ENCODE data around the gene IL6ST. TPM values are rescaled to one million over a fixed set of nuclear protein-coding genes. Genes with fewer than 3 reads are reported as not detected.

Gene IL6ST
- total and polyA plus RNA-seq, 2 donors (not counting 1 experiment from before 2014, with no cell fraction given) = 768 to 978 TPM

DNA sequence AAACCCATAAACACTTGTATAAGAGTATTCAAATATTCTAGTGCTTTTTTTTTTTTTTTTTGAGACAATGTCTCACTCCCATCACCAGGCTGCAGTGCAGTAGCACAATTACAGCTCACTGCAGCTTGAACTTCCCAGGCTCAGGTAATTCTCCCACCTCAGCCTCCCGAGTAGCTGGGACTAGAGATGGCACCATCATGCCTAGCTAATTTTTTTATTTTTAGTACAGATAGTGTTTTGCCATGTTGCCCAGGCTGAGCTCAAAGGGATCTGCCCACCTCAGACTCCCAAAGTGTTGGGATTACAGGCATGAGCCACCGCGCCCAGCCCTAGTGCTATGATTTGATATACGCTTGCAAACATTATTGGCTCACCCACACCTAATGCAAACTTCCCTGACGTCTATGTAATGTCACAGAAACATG lies 11.8 kb downstream of the IL6ST start:
- H3K4me2 ChIP-seq (ENCODE audit: extremely low read depth, insufficient read depth, low read length) = no peak overlapping the region
- peaks cover 3% of the 10 kb centered on the region for H3K4me1 ChIP-seq (ENCODE audit: control insufficient read depth, extremely low read depth, insufficient read depth, low read length)
- H2AFZ ChIP-seq (ENCODE audit: low read length) = no peak overlapping the region
- peak overlapping the region in 1 of 4 experiments; percentile 30 for H3K4me3 ChIP-seq (replicated peaks in 1 of 4; ENCODE audit: control extremely low read depth in 1 of 4, insufficient read depth in 1 of 4, low read depth in 3 of 4, low read length in 4 of 4)
- H3K36me3 ChIP-seq (ENCODE audit: control insufficient read depth, insufficient read depth, low read length) = peaks cover 6% of the 10 kb centered on the region
- no peak overlapping the region for H3K27ac ChIP-seq (ENCODE audit: insufficient read depth, low read length)
- no peak overlapping the region for H3K9ac ChIP-seq (ENCODE audit: insufficient read depth, low read length)
- TF ChIP-seq EZH2 (IDR thresholded peaks at IDR 0.05; ENCODE audit: low read length, missing control alignments) = no peak
- TF ChIP-seq, protein P1, sequence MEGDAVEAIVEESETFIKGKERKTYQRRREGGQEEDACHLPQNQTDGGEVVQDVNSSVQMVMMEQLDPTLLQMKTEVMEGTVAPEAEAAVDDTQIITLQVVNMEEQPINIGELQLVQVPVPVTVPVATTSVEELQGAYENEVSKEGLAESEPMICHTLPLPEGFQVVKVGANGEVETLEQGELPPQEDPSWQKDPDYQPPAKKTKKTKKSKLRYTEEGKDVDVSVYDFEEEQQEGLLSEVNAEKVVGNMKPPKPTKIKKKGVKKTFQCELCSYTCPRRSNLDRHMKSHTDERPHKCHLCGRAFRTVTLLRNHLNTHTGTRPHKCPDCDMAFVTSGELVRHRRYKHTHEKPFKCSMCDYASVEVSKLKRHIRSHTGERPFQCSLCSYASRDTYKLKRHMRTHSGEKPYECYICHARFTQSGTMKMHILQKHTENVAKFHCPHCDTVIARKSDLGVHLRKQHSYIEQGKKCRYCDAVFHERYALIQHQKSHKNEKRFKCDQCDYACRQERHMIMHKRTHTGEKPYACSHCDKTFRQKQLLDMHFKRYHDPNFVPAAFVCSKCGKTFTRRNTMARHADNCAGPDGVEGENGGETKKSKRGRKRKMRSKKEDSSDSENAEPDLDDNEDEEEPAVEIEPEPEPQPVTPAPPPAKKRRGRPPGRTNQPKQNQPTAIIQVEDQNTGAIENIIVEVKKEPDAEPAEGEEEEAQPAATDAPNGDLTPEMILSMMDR (conservative IDR thresholded peaks at IDR 0.05 in 1 of 2, IDR thresholded peaks at IDR 0.05 in 1 of 2; ENCODE audit: low read depth in 1 of 2, low read length in 2 of 2) = no peak
- H4K20me1 ChIP-seq (ENCODE audit: control insufficient read depth, extremely low read depth, insufficient read depth, low read length) = no peaks in the 10 kb centered on the region
- no peak for DNase-seq (ENCODE audit: low read depth in 2 of 2)
- no peaks in the 10 kb centered on the region for H3K9me3 ChIP-seq (ENCODE audit: control insufficient read depth, insufficient read depth, low read depth, low read length)
- peaks cover 96% of the 10 kb centered on the region for H3K79me2 ChIP-seq (ENCODE audit: control insufficient read depth, insufficient read depth, low read length)
- no peaks in the 10 kb centered on the region for H3K27me3 ChIP-seq (ENCODE audit: control insufficient read depth, insufficient read depth, low read length)

DNA sequence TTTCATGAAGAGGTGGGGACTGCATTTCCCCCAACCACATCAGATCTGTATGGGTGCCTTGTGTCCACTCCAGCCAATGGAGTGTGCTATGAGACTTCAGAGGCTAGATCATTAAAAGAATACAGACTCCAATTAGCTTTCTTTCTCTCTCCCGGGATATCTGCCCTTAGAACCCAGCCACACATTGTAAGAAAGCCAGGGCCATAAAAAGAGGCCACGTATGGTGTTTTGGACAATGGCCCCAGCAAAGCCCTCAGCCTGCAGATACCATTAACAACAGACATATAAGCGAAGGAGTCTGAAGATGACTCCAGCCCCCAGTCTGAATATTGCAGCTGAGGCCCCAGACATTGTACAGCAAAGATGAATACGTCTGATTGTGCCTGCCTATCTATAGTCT lies 21.5 kb downstream of the IL6ST start:
- Histone ChIP-seq H3K9me3 (ENCODE audit: control insufficient read depth, insufficient read depth, low read depth, low read length) (no peaks in the 10 kb centered on the region), H3K4me2 (ENCODE audit: extremely low read depth, insufficient read depth, low read length) (no peak overlapping the region), H4K20me1 (ENCODE audit: control insufficient read depth, extremely low read depth, insufficient read depth, low read length) (no peaks in the 10 kb centered on the region), H3K4me1 (ENCODE audit: control insufficient read depth, extremely low read depth, insufficient read depth, low read length) (peaks cover 6% of the 10 kb centered on the region), H3K4me3 (replicated peaks in 1 of 4; ENCODE audit: control extremely low read depth in 1 of 4, insufficient read depth in 1 of 4, low read depth in 3 of 4, low read length in 4 of 4) (no peak overlapping the region), H3K79me2 (ENCODE audit: control insufficient read depth, insufficient read depth, low read length) (peaks cover 73% of the 10 kb centered on the region), H2AFZ (ENCODE audit: low read length) (no peak overlapping the region), H3K9ac (ENCODE audit: insufficient read depth, low read length) (no peak overlapping the region), H3K27ac (ENCODE audit: insufficient read depth, low read length) (no peak overlapping the region), H3K36me3 (ENCODE audit: control insufficient read depth, insufficient read depth, low read length) (peaks cover 7% of the 10 kb centered on the region), H3K27me3 (ENCODE audit: control insufficient read depth, insufficient read depth, low read length) (no peaks in the 10 kb centered on the region)
- no peak for DNase-seq (ENCODE audit: low read depth in 2 of 2)
- no peak for TF ChIP-seq EZH2 (IDR thresholded peaks at IDR 0.05; ENCODE audit: low read length, missing control alignments)
- TF ChIP-seq, protein P1 (conservative IDR thresholded peaks at IDR 0.05 in 1 of 2, IDR thresholded peaks at IDR 0.05 in 1 of 2; ENCODE audit: low read depth in 1 of 2, low read length in 2 of 2) = no peak

DNA sequence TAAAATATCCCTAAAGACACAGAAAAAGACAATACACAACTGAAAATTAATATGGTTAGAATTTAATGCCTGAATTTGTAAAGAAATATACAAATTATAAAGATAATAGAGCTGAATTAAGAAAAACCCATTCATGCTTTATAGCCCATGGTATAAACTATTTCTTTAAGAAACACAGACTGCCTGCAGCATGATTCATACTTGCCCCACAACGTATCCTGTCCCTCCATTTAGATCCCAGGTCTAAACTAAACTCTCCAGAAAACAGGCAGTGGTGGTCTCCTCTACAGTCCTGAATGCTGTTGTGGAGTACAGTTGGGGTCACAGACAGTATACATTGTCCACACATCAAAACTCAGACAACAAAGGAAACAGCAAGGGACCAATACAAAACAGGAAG lies 24.8 kb downstream of the IL6ST start:
- DNase-seq (ENCODE audit: low read depth in 2 of 2) = peak; percentile 24 to 51
- H3K27ac ChIP-seq (ENCODE audit: insufficient read depth, low read length) = no peak overlapping the region
- no peaks in the 10 kb centered on the region for H4K20me1 ChIP-seq (ENCODE audit: control insufficient read depth, extremely low read depth, insufficient read depth, low read length)
- no peaks in the 10 kb centered on the region for H3K27me3 ChIP-seq (ENCODE audit: control insufficient read depth, insufficient read depth, low read length)
- peaks cover 3% of the 10 kb centered on the region for H3K4me1 ChIP-seq (ENCODE audit: control insufficient read depth, extremely low read depth, insufficient read depth, low read length)
- H3K36me3 ChIP-seq (ENCODE audit: control insufficient read depth, insufficient read depth, low read length) = peaks cover 3% of the 10 kb centered on the region
- no peak overlapping the region for H2AFZ ChIP-seq (ENCODE audit: low read length)
- H3K79me2 ChIP-seq (ENCODE audit: control insufficient read depth, insufficient read depth, low read length) = peaks cover 54% of the 10 kb centered on the region
- H3K4me3 ChIP-seq (replicated peaks in 1 of 4; ENCODE audit: control extremely low read depth in 1 of 4, insufficient read depth in 1 of 4, low read depth in 3 of 4, low read length in 4 of 4) = no peak overlapping the region
- H3K9me3 ChIP-seq (ENCODE audit: control insufficient read depth, insufficient read depth, low read depth, low read length) = no peaks in the 10 kb centered on the region
- no peak overlapping the region for H3K9ac ChIP-seq (ENCODE audit: insufficient read depth, low read length)
- TF ChIP-seq, protein P1 (conservative IDR thresholded peaks at IDR 0.05 in 1 of 2, IDR thresholded peaks at IDR 0.05 in 1 of 2; ENCODE audit: low read depth in 1 of 2, low read length in 2 of 2) = no peak
- no peak for TF ChIP-seq EZH2 (IDR thresholded peaks at IDR 0.05; ENCODE audit: low read length, missing control alignments)
- peak overlapping the region; percentile 82 for H3K4me2 ChIP-seq (ENCODE audit: extremely low read depth, insufficient read depth, low read length)

Data from fibroblast of lung (primary cell).